Activated CD4-positive, alpha-beta T cell treated with anti-CD3 and anti-CD28 coated beads, Interleukin-2, amount 10 ng/mL, durations not matched to agents 24 days and 14 days (primary cell): Measurements from ENCODE around the gene CTNNA3. TPM values are rescaled to one million over a fixed set of nuclear protein-coding genes. Genes with fewer than 3 reads are reported as not detected.

Source experiments
- DNase-seq: peaks from one replicate; pipeline ENCODE4 v3.0.0; 2022
- H3K27ac Mint-ChIP-seq: one replicate; pipeline ENCODE4 v1.8.0; 2022; ENCODE audit warnings: mild to moderate bottlenecking, mixed read lengths
- H3K27me3 Mint-ChIP-seq: one replicate; pipeline ENCODE4 v1.8.0; 2022; ENCODE audit warnings: mixed read lengths
- H3K36me3 Mint-ChIP-seq: one replicate; pipeline ENCODE4 v1.8.0; 2022; ENCODE audit warnings: low read depth, mild to moderate bottlenecking, mixed read lengths
- H3K4me1 Mint-ChIP-seq: one replicate; pipeline ENCODE4 v1.8.0; 2021; ENCODE audit warnings: mixed read lengths
- H3K4me3 Mint-ChIP-seq: one replicate; pipeline ENCODE4 v1.8.0; 2022; ENCODE audit warnings: mild to moderate bottlenecking, moderate library complexity, mixed read lengths
- H3K9me3 Mint-ChIP-seq: one replicate; pipeline ENCODE4 v1.8.0; 2021; ENCODE audit warnings: mixed read lengths
- intact Hi-C: fragments of 100-400 bp; cut with micrococcal nuclease; formaldehyde crosslinking; loops from one replicate; pipeline ENCODE4 v1.15.1; 2023
- total RNA-seq: library from RNA; stranded (reverse); gene quantifications from 2 replicates; pipeline ENCODE4 v1.2.3, GENCODE V29; 2022

CTNNA3 gene
- total RNA-seq, 1 donor from 2014 or later = not detected

DNA sequence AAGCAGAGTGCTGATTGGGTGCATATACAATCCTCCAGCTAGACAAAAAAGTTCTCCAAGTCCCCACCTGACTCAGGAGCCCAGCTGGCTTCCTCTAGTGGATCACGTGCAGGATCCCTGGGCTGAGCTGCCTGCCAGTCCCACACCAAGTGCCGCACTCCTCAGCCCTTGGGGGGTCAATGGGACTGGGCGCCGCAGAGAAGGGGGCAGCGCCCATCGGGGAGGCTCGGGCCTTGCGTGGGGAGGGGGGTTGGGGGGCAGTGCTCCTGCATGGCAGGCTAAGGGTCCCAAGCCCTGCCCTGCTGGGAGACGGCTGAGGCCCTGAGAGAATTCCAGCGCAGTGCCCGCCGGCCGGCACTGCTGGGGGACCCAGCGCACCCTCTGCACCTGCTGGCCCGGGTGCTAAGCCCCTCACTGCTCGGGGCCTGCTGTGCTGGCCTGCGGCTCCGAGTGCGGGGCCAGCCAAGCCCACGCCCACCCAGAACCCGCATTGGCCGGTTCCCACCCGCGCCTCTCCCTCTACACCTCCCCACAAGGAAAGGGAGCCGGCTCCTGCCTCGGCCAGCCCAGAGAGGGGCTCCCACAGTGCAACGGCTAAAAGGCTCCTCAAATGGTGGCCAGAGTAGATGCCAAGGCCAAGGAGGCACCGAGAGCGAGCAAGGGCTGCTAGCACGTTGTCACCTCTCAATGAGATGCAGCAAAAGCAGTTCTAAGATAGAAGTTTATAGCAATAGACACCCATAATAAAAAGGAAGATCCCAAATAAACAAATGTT, 1044.5 kb downstream of the CTNNA3 start:
- DNase-seq = no peak
- H3K4me1 Mint-ChIP-seq = no peaks in the 10 kb centered on the region
- no peaks in the 10 kb centered on the region for H3K9me3 Mint-ChIP-seq
- no peak overlapping the region for H3K4me3 Mint-ChIP-seq
- no peaks in the 10 kb centered on the region for H3K27me3 Mint-ChIP-seq
- H3K36me3 Mint-ChIP-seq = no peaks in the 10 kb centered on the region
- no peak overlapping the region for H3K27ac Mint-ChIP-seq
- intact Hi-C loops = no loop called here

- H3K9me3 Mint-ChIP-seq = no peaks in the 10 kb centered on the region
- H3K36me3 Mint-ChIP-seq = no peaks in the 10 kb centered on the region
- H3K4me3 Mint-ChIP-seq = no peak overlapping the region
- intact Hi-C loops = no loop called here
- no peak for DNase-seq
- no peak overlapping the region for H3K27ac Mint-ChIP-seq
- H3K4me1 Mint-ChIP-seq = no peaks in the 10 kb centered on the region
- H3K27me3 Mint-ChIP-seq = no peaks in the 10 kb centered on the region
These were observed 1046.4 kb downstream of the CTNNA3 start for GRCh38 chr10:66649626-66650025.

- Mint-ChIP-seq H3K4me3 (no peak overlapping the region), H3K9me3 (no peaks in the 10 kb centered on the region), H3K4me1 (no peaks in the 10 kb centered on the region), H3K27me3 (no peaks in the 10 kb centered on the region), H3K36me3 (no peaks in the 10 kb centered on the region), H3K27ac (no peak overlapping the region)
- intact Hi-C loops = no loop called here
- DNase-seq = no peak
These were observed 1053.8 kb downstream of the CTNNA3 start for GRCh38 chr10:66642217-66642616.

- H3K36me3 Mint-ChIP-seq = no peaks in the 10 kb centered on the region
These were observed 1056.6 kb downstream of the CTNNA3 start for GRCh38 chr10:66639371-66639770.

DNA sequence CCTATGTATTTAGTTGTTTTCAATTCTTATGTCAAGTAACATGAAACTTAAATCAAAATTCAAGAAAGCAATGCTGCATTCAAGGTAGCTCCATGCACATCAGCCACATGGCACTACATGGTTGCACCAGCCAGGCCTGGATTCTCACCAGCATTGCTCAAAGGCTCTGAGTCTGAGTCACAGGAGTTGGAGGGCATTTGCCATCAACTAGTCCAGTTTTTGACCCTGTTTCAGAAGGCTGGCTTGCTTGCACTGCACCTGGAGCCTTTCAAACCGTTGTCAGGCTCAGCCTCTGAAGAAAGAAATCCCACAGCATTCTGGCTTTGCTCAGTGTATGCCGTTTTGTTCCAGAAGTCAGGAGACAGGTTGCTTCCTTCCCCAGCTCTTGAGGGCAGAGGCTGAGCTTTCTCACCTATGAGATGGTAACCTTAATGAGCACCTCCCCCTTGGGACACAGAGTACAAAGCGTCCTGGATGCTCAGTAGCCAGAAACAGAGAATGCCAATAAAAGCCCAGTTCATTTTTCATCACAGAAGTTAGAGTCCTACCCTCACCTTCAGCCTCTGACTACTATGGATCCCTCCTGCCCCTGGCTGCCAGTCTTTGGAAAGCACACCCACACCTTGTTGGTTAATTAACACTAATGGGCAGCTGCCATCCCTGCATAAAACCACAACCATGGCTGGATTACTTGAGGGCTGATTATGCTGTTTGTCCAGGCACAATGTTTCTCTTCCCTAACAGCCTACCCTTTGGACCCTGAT, 1058.5 kb downstream of the CTNNA3 start:
- Mint-ChIP-seq H3K27me3 (no peaks in the 10 kb centered on the region), H3K27ac (no peak overlapping the region), H3K4me1 (no peaks in the 10 kb centered on the region), H3K36me3 (no peaks in the 10 kb centered on the region), H3K9me3 (no peaks in the 10 kb centered on the region), H3K4me3 (no peak overlapping the region)
- no peak for DNase-seq
- intact Hi-C loops = no loop called here

More at GRCh38 chr10:66639371-66639770, 1056.6 kb downstream of the CTNNA3 start:
- Mint-ChIP-seq H3K4me1 (no peaks in the 10 kb centered on the region), H3K4me3 (no peak overlapping the region), H3K9me3 (no peaks in the 10 kb centered on the region), H3K27me3 (no peaks in the 10 kb centered on the region), H3K27ac (no peak overlapping the region)
- intact Hi-C loops = no loop called here
- DNase-seq = no peak

GRCh38 chr10:66629996-66630395, 1066.0 kb downstream of the CTNNA3 start:
- Mint-ChIP-seq H3K4me3 (no peak overlapping the region), H3K27me3 (no peaks in the 10 kb centered on the region), H3K27ac (no peak overlapping the region), H3K9me3 (peaks cover 4% of the 10 kb centered on the region), H3K36me3 (no peaks in the 10 kb centered on the region), H3K4me1 (no peaks in the 10 kb centered on the region)
- DNase-seq = no peak
- intact Hi-C loops = no loop called here

- no peak overlapping the region for H3K4me3 Mint-ChIP-seq
- H3K4me1 Mint-ChIP-seq = no peaks in the 10 kb centered on the region
- DNase-seq = no peak
- no peak overlapping the region for H3K27ac Mint-ChIP-seq
- intact Hi-C loops = no loop called here
- H3K36me3 Mint-ChIP-seq = no peaks in the 10 kb centered on the region
- no peaks in the 10 kb centered on the region for H3K27me3 Mint-ChIP-seq
- H3K9me3 Mint-ChIP-seq = peaks cover 4% of the 10 kb centered on the region
These were observed 1068.8 kb downstream of the CTNNA3 start for GRCh38 chr10:66627156-66627555.

DNA sequence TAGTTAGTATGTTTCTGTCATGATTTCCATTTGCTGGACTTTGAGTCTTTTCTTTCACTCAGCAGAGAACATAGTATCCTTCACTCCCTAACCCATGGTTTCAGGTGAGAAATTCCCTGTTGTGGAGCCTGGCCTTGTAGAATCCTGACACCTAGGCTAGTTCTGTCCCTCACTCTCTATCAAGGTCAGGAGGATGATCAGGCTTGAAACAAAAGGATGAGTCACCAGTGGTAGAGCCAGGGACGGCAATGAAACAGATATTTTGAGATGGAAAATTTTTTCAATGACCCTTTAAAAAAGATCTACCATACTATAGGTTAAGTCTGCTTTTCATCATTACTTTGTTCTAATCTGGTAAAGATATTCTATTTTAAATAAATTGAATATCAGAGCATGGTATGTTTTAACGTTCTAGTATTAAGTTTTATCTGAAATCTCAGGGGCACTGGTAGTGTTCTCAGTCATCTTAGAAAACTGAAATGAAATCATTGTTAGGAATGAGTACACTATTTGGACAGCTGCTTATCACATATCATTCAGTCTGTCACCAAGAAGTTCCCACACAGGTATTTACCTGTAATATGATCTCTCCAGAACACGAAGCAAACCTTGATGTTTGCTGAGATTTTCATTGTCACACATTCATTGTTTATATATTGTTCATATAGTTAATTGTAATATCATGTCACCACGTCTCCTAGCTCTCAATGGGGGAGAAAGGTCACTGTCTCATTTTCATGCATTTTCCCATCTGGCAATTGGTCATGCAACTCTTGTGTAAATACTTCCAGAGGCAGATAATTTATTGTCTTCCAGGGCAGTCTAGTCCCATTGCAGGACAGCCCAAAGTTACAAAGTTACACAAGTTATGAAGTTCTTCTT, 1070.0 kb downstream of the CTNNA3 start:
- Mint-ChIP-seq H3K4me3 (no peak overlapping the region), H3K27me3 (no peaks in the 10 kb centered on the region), H3K27ac (no peak overlapping the region), H3K36me3 (no peaks in the 10 kb centered on the region), H3K9me3 (peaks cover 4% of the 10 kb centered on the region), H3K4me1 (no peaks in the 10 kb centered on the region)
- no peak for DNase-seq
- intact Hi-C loops = no loop called here

DNA sequence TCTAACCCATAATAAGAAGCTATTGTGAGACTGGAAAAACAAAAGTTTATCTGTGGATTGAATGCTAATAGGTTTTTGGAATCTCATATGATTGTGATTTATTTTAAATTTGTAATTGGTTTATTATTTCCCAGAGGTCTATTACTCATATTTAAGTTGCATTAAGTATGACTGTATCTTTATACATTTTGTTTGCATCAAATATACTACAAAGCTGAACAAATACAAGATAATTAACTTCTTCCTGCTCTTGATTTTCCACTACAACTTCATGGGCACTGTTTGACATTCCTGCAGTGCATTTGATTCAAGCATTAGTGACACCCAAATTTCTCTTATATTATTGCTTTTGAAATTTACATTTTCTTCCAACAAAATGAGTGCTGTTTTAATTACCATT, 1073.9 kb downstream of the CTNNA3 start:
- Mint-ChIP-seq H3K4me3 (no peak overlapping the region), H3K9me3 (no peaks in the 10 kb centered on the region), H3K36me3 (no peaks in the 10 kb centered on the region), H3K27me3 (no peaks in the 10 kb centered on the region), H3K27ac (no peak overlapping the region), H3K4me1 (no peaks in the 10 kb centered on the region)
- DNase-seq = no peak
- intact Hi-C loops = no loop called here

- Mint-ChIP-seq H3K36me3 (no peaks in the 10 kb centered on the region), H3K27ac (no peak overlapping the region), H3K4me3 (no peak overlapping the region), H3K4me1 (no peaks in the 10 kb centered on the region), H3K27me3 (no peaks in the 10 kb centered on the region), H3K9me3 (peaks cover 4% of the 10 kb centered on the region)
- intact Hi-C loops = no loop called here
- DNase-seq = no peak
These were observed 1091.8 kb downstream of the CTNNA3 start for GRCh38 chr10:66604195-66604594.

DNA sequence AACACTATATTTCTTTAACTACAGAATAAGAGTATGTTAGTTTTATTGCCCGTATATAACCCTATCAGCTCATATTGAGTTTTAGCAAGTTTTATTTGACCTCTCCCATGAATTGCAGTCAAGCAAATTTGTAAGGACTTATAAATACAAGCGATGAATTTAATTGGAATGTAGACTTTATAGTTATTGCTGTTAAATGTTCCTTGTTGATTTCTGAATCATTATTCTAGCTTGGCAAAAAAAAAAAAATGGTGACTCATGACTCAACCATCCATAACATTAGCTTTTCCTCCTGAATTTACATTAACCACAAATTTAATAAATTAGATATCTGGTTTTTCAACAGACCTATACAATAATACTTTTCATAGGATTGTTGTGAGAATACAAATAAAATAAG, 1104.1 kb downstream of the CTNNA3 start:
- no peak overlapping the region for H3K4me3 Mint-ChIP-seq
- H3K27ac Mint-ChIP-seq = no peak overlapping the region

DNA sequence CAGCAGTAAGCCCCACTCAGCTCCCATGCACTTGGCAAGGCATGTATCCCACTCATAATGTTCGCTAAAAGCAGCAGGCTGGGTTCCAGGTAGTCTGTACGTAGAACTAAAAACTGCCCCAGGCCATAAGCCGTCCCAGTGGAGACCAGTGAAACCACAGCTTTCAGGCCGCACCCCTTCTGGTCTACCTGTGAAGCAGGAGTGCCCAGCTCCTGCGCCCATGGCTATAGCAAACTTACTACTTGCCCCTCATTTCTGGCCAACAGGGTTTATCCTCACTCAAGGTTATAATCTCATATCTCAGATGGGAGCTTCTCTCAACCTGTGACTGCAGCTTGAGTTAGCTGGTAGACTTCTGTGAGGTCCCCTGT, 1108.3 kb downstream of the CTNNA3 start:
- intact Hi-C loops = no loop called here
- Mint-ChIP-seq H3K4me1 (no peaks in the 10 kb centered on the region), H3K36me3 (no peaks in the 10 kb centered on the region), H3K4me3 (no peak overlapping the region), H3K27me3 (no peaks in the 10 kb centered on the region), H3K27ac (no peak overlapping the region), H3K9me3 (no peaks in the 10 kb centered on the region)
- DNase-seq = no peak

More for the DNA sequence above, 1104.1 kb downstream of the CTNNA3 start:
- H3K27me3 Mint-ChIP-seq = no peaks in the 10 kb centered on the region
- H3K36me3 Mint-ChIP-seq = no peaks in the 10 kb centered on the region
- H3K4me1 Mint-ChIP-seq = no peaks in the 10 kb centered on the region
- peaks cover 3% of the 10 kb centered on the region for H3K9me3 Mint-ChIP-seq
- intact Hi-C loops = no loop called here
- no peak for DNase-seq

DNA sequence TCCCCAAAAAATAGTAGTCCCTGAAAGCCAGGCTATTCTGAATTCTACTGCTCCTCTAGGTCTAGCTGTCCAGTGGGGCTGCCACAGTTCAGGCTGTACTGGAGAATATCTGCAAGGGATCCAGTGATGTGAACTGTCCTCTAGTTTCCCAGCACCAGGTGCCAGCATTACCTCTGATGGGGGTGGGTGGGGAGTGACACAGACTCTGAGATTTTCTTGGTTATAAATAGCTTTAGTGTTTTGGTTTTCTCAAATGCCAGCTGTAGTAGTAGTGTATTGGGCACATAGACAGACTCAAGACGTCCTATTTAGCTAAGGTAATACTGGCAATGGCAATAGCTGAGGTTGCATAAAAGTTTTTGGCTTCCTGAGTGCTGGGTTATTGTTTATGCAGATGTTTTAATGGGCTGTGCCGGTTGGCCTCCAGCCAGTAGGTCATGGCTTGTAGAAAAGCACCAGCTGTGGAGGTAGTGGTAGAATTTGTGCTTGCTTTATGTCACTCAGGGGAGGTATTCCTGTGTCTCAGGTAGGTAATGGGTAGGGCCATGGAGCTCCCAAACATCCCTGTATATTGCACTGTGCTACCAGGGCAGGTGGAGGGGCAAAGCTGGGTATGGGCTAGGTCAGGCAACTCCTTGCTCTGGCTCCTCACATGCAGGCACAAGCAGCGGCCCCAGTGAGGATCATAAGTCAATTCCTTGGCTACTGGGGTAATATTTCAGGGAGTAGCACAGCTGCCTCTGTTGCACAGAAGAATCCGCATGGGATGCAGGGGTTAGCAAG, 1108.9 kb downstream of the CTNNA3 start:
- Mint-ChIP-seq H3K9me3 (no peaks in the 10 kb centered on the region), H3K27me3 (no peaks in the 10 kb centered on the region), H3K36me3 (no peaks in the 10 kb centered on the region), H3K4me1 (no peaks in the 10 kb centered on the region), H3K27ac (no peak overlapping the region), H3K4me3 (no peak overlapping the region)
- no peak for DNase-seq
- intact Hi-C loops = no loop called here
